K562 (cell line): ENCODE data around the gene HYAL4. TPM values are rescaled to one million over a fixed set of nuclear protein-coding genes. Genes with fewer than 3 reads are reported as not detected.

ENCODE experiments used
- ATAC-seq: fragments of 200-7000 bp; cut with Tn5 transposase; 3 replicates; pipeline ENCODE4 v1.9.1; 2020; ENCODE audit warnings: moderate library complexity
- BruUV-seq: library from RNA; stranded (reverse); fragments of 400-500 nt; replicated peaks from 2 replicates; lab custom pipeline; 2021; lab: Mats Ljungman, UMichigan
- CTCF ChIA-PET: fragments of 300-600 bp; formaldehyde crosslinking; extraction: SDS; loops from one replicate; lab custom pipeline; 2021; ENCODE audit warnings: low intra/inter-chr PET ratio; lab: Yijun Ruan, JAX
- POLR2A ChIA-PET: fragments of 300-600, 350-650 bp; sonication (Branson Sonifier 250); formaldehyde crosslinking; extraction: SDS; loops from one replicate; lab custom pipeline; 2021; ENCODE audit warnings: antibody characterized with exemption, inconsistent platforms; lab: Yijun Ruan, JAX
- DNase-seq, 4 experiments: peaks; one replicate each; pipeline versions ENCODE4 v3.0.0 to v3.0.0-alpha.2; 2011 to 2018; ENCODE audit warnings: low spot score in 3 of 4, mixed read lengths in 3 of 4; ENCODE audit errors: extremely low read depth in 1 of 4
- FAIRE-seq: peaks from 2 replicates; lab custom pipeline; 2011; peaks lifted over from hg19 to GRCh38; lab: Jason Lieb, UNC
- H2AFZ ChIP-seq: 2 replicates; pipeline ENCODE4 v1.6.0; 2011; ENCODE audit warnings: low read depth, low read length, control low read depth, inconsistent platforms
- H3K27ac ChIP-seq: fragments of 200-600 bp; 3 replicates; pipeline ENCODE4 v1.8.0; 2011; ENCODE audit warnings: low read depth, mild to moderate bottlenecking, control low read depth, inconsistent platforms, low read length, moderate library complexity, mixed read lengths; ENCODE audit errors: extremely low read depth
- H3K27me3 ChIP-seq, 2 experiments: fragments of 300-600 bp in 1 of 2; 2 replicates in 1 of 2; 3 replicates in 1 of 2; pipeline versions ENCODE4 v1.6.0 to v1.8.0; 2011; ENCODE audit warnings: inconsistent platforms in 2 of 2, low read length in 2 of 2, mild to moderate bottlenecking in 1 of 2, mixed read lengths in 1 of 2, moderate library complexity in 1 of 2; ENCODE audit not compliant: control insufficient read depth in 2 of 2, insufficient read depth in 2 of 2
- H3K36me3 ChIP-seq: fragments of 300-600 bp; 3 replicates; pipeline ENCODE4 v1.8.0; 2011; ENCODE audit warnings: mild to moderate bottlenecking, low read length, inconsistent platforms; ENCODE audit not compliant: control insufficient read depth, insufficient read depth
- H3K4me1 ChIP-seq, 2 experiments: fragments of 200-600 bp in 1 of 2; replicated peaks in 1 of 2; 2 replicates in 1 of 2; 3 replicates in 1 of 2; pipeline versions ENCODE4 v1.5.1 to v1.8.0; 2011; ENCODE audit warnings: inconsistent platforms in 2 of 2, low read length in 2 of 2, mild to moderate bottlenecking in 1 of 2, mixed read lengths in 1 of 2, moderate library complexity in 1 of 2; ENCODE audit not compliant: control insufficient read depth in 2 of 2, insufficient read depth in 2 of 2
- H3K4me2 ChIP-seq: 2 replicates; pipeline ENCODE4 v1.6.1; 2011; ENCODE audit warnings: low read length, control low read depth, inconsistent platforms, mixed read lengths; ENCODE audit not compliant: insufficient read depth
- H3K4me3 ChIP-seq: fragments of 200-600 bp; sonication (generic), shearing (Covaris generic); 2 replicates; pipeline ENCODE4 v1.5.1; 2016; ENCODE audit warnings: control low read depth, inconsistent platforms
- H3K79me2 ChIP-seq: fragments of 200-600 bp; 3 replicates; pipeline ENCODE4 v1.8.0; 2011; ENCODE audit warnings: low read length, inconsistent platforms; ENCODE audit not compliant: control insufficient read depth, insufficient read depth
- H3K9ac ChIP-seq, 2 experiments: 2 replicates each; pipeline versions ENCODE4 v1.6.0 to v1.6.1; 2011; ENCODE audit warnings: low read depth in 2 of 2, low read length in 2 of 2, control low read depth in 1 of 2, inconsistent platforms in 1 of 2, mild to moderate bottlenecking in 1 of 2, mixed read lengths in 1 of 2; ENCODE audit not compliant: insufficient read depth in 1 of 2
- H3K9me1 ChIP-seq: one replicate; pipeline ENCODE4 v1.6.0; 2011; ENCODE audit warnings: inconsistent platforms, mild to moderate bottlenecking, low read length, moderate library complexity; ENCODE audit not compliant: control insufficient read depth, insufficient read depth
- H3K9me3 ChIP-seq: replicated peaks from 2 replicates; pipeline ENCODE4 v1.5.1; 2011; ENCODE audit warnings: low read depth, low read length, inconsistent platforms; ENCODE audit not compliant: control insufficient read depth, insufficient read depth
- H4K20me1 ChIP-seq: replicated peaks from 2 replicates; pipeline ENCODE4 v1.6.1; 2011; ENCODE audit warnings: low read length, inconsistent platforms, mixed read lengths; ENCODE audit not compliant: control insufficient read depth, insufficient read depth
- ATF1 ChIP-seq, 2 experiments: fragments of 450-650 bp in 1 of 2; IDR thresholded peaks; 2 replicates each; pipeline ENCODE4 v1.6.1; 2016; ENCODE audit warnings: missing compliant biosample characterization in 1 of 2, missing genetic modification characterization in 1 of 2
- CCAR2 ChIP-seq: fragments of 200-400 bp; formaldehyde crosslinking; IDR thresholded peaks from 2 replicates; pipeline ENCODE4 v1.6.1; 2017; ENCODE audit warnings: mild to moderate bottlenecking, low read depth, low read length
- CCNT2 ChIP-seq: IDR thresholded peaks from 2 replicates; pipeline ENCODE4 v1.6.1; 2011; ENCODE audit warnings: borderline replicate concordance, low read depth, mild to moderate bottlenecking, moderate library complexity, mixed read lengths, low read length; ENCODE audit not compliant: insufficient read length; ENCODE audit errors: extremely low read depth
- E2F1 ChIP-seq: sonication (generic); formaldehyde crosslinking; IDR thresholded peaks from 2 replicates; pipeline ENCODE4 v1.8.1; 2023; ENCODE audit warnings: mild to moderate bottlenecking, missing genetic modification reagents, moderate library complexity
- FOXM1 ChIP-seq, 2 experiments: fragments of 450-650 bp in 1 of 2; sonication (generic) in 1 of 2; formaldehyde crosslinking in 1 of 2; IDR thresholded peaks; 2 replicates each; pipeline versions ENCODE4 v1.6.1 to v1.9.0; 2017 to 2022; ENCODE audit warnings: low read depth in 2 of 2, mild to moderate bottlenecking in 2 of 2, missing genetic modification reagents in 1 of 2, moderate library complexity in 1 of 2
- MTA1 ChIP-seq: fragments of 450-650 bp; IDR thresholded peaks from 2 replicates; pipeline ENCODE4 v1.6.1; 2017; ENCODE audit warnings: borderline replicate concordance
- MTA3 ChIP-seq: fragments of 450-650 bp; formaldehyde crosslinking; IDR thresholded peaks from 2 replicates; pipeline ENCODE4 v1.6.1; 2017; ENCODE audit warnings: mild to moderate bottlenecking, borderline replicate concordance
- NCOR1 ChIP-seq: fragments of 450-650 bp; IDR thresholded peaks from 2 replicates; pipeline ENCODE4 v1.6.1; 2016; ENCODE audit warnings: mild to moderate bottlenecking, moderate library complexity
- POLR2B ChIP-seq: fragments of 450-650 bp; IDR thresholded peaks from 2 replicates; pipeline ENCODE4 v1.6.1; 2018; ENCODE audit warnings: low read depth; ENCODE audit not compliant: partially characterized antibody
- PURB ChIP-seq: sonication (generic); formaldehyde crosslinking; IDR thresholded peaks from 2 replicates; pipeline ENCODE4 v1.9.0; 2021; ENCODE audit warnings: low read depth, mild to moderate bottlenecking, missing genetic modification reagents
- RBM17 ChIP-seq: fragments of 200-400 bp; formaldehyde crosslinking; IDR thresholded peaks from 2 replicates; pipeline ENCODE4 v1.6.1; 2017; ENCODE audit warnings: low read depth, mild to moderate bottlenecking, low read length, borderline replicate concordance
- SMARCC2 ChIP-seq: fragments of 450-650 bp; IDR thresholded peaks from 2 replicates; pipeline ENCODE4 v1.6.1; 2017; ENCODE audit warnings: antibody characterized with exemption, moderate library complexity, mild to moderate bottlenecking, low read depth
- SNIP1 ChIP-seq: fragments of 450-650 bp; IDR thresholded peaks from 2 replicates; pipeline ENCODE4 v1.7.1; 2017; ENCODE audit warnings: low read depth, mild to moderate bottlenecking
- TAL1 ChIP-seq: fragments of 450-650 bp; IDR thresholded peaks from 2 replicates; pipeline ENCODE4 v1.6.1; 2016; ENCODE audit warnings: mild to moderate bottlenecking
- TGIF2 ChIP-seq: sonication (generic); formaldehyde crosslinking; IDR thresholded peaks from 2 replicates; pipeline ENCODE4 v1.8.1; 2022; ENCODE audit warnings: mild to moderate bottlenecking, missing genetic modification reagents, moderate library complexity
- ZBTB17 ChIP-seq: fragments of 450-650 bp; formaldehyde crosslinking; IDR thresholded peaks from 2 replicates; pipeline ENCODE4 v1.4.0; 2020; ENCODE audit warnings: mild to moderate bottlenecking
- ZNF583 ChIP-seq: fragments of 250-450 bp; sonication (Bioruptor Pico); IDR thresholded peaks from 2 replicates; pipeline ENCODE4 v1.4.0; 2020
- WGBS: fragments of 100-300 bp; shearing (Covaris generic); methylation state at CpG from one replicate; pipeline ENCODE4 v1.1.6; 2016; ENCODE audit warnings: low coverage, mixed read lengths; ENCODE audit not compliant: insufficient coverage; ENCODE audit errors: missing lambda C conversion rate; 5-methylcytosine and 5-hydroxymethylcytosine counted together
- in situ Hi-C: fragments of 300-500 bp; cut with MboI; formaldehyde crosslinking; loops from 4 replicates; pipeline ENCODE4 v1.15.0; 2018; ENCODE audit warnings: inconsistent platforms, mixed read lengths
- intact Hi-C: fragments of 100-400 bp; cut with micrococcal nuclease; formaldehyde crosslinking; loops from 2 replicates; pipeline ENCODE4 v1.14.2; 2022
- polyA plus RNA-seq, 8 experiments: library from polyadenylated mRNA; depleted of rRNA in 4 of 8; stranded (reverse) in 5 of 8; unstranded in 3 of 8; fragments of >200 nt; fragmentation: Nextera tagmentation in 2 of 8; fragmentation: Illumina TruSeq in 1 of 8; extraction: Ambion mirVana in 2 of 8; extraction: Trizol in 1 of 8; gene quantifications; 2 replicates each; pipeline versions ENCODE4 v1.2.1 to v1.2.3, GENCODE V29; 2011 to 2014; ENCODE audit warnings: inconsistent platforms in 1 of 8, missing spikeins in 1 of 8
- total RNA-seq, 7 experiments: library from RNA; depleted of rRNA in 6 of 7; stranded (reverse); fragments of >200 nt in 6 of 7; fragmentation: Illumina TruSeq in 2 of 7; extraction: Trizol in 2 of 7; gene quantifications; 2 replicates each; pipeline versions ENCODE4 v1.2.1 to v1.2.3, GENCODE V29; 2011 to 2021; ENCODE audit warnings: low replicate concordance in 1 of 7
- TF ChIP-seq, protein P1 (sequence below), 2 experiments: IDR thresholded peaks in 1 of 2; conservative IDR thresholded peaks in 1 of 2; 2 replicates each; pipeline ENCODE4 v1.6.1; 2016; ENCODE audit warnings: low read depth in 2 of 2, mild to moderate bottlenecking in 1 of 2, missing compliant biosample characterization in 1 of 2, missing genetic modification characterization in 1 of 2, moderate library complexity in 1 of 2
- TF ChIP-seq, protein P2 (sequence below): sonication (generic); formaldehyde crosslinking; IDR thresholded peaks from 2 replicates; pipeline ENCODE4 v1.8.0; 2022; ENCODE audit warnings: mild to moderate bottlenecking, missing genetic modification reagents

HYAL4 gene
- total and polyA plus RNA-seq, 9 of the 15 experiments (the other 6 are each of a cell fraction or from before 2014, with no cell fraction given): not detected

DNA sequence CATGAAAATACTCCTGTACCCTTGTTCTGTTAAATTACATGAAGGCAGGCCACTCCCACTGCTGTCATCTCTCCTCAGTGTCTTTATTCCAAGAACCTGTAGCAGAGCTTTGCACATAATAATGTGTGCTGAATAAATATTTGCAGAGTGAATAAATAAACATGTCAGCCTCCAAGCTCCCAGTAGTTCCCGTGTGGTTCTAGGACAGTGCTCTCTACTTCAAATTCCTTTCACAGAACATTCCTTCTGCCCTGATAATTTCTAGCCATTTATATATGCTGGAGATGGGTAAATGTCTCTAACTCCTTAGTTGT, 20.3 kb upstream of the HYAL4 start:
- FAIRE-seq: no peak
- Histone ChIP-seq H3K36me3 (no peaks in the 10 kb centered on the region), H3K9me3 (no peaks in the 10 kb centered on the region), H3K4me2 (no peak overlapping the region), H3K4me3 (no peak overlapping the region), H3K4me1 (no peaks in the 10 kb centered on the region), H2AFZ (no peak overlapping the region), H4K20me1 (no peaks in the 10 kb centered on the region), H3K79me2 (no peaks in the 10 kb centered on the region), H3K27me3 (no peaks in the 10 kb centered on the region), H3K9me1 (no peaks in the 10 kb centered on the region), H3K27ac (no peak overlapping the region), H3K9ac (no peak overlapping the region)
- POLR2A ChIA-PET: interaction anchor here (0.9 kb wide), 1 partner anchor 46 kb away, joined by 4 read pairs; no protein-coding TSS in a partner anchor
- 0% methylated on average over 1 of the region's 1 CpG for WGBS
- CTCF ChIA-PET: no interaction called here
- BruUV-seq: no TSS peak
- in situ Hi-C loops: no loop called here
- DNase-seq: no peak
- intact Hi-C loops: no loop called here
- ATAC-seq: no peak
- TF ChIP-seq TGIF2 (CRISPR knock-in tag): no peak
- no peak for TF ChIP-seq CCAR2
- TF ChIP-seq POLR2B: no peak
- TF ChIP-seq E2F1: no peak
- TF ChIP-seq RBM17: no peak
- no peak for TF ChIP-seq TAL1
- TF ChIP-seq MTA1: no peak
- no peak for TF ChIP-seq SNIP1
- TF ChIP-seq PURB (CRISPR knock-in tag): no peak
- TF ChIP-seq, protein P1, sequence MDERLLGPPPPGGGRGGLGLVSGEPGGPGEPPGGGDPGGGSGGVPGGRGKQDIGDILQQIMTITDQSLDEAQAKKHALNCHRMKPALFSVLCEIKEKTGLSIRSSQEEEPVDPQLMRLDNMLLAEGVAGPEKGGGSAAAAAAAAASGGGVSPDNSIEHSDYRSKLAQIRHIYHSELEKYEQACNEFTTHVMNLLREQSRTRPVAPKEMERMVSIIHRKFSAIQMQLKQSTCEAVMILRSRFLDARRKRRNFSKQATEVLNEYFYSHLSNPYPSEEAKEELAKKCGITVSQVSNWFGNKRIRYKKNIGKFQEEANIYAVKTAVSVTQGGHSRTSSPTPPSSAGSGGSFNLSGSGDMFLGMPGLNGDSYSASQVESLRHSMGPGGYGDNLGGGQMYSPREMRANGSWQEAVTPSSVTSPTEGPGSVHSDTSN (CRISPR knock-in tag; IDR thresholded peaks at IDR 0.05; ENCODE audit: low read depth): no peak
- TF ChIP-seq, protein P1 (tag; conservative IDR thresholded peaks at IDR 0.05; ENCODE audit: low read depth): no peak
- no peak for TF ChIP-seq ZBTB17 (CRISPR knock-in tag)
- no peak for TF ChIP-seq MTA3
- no peak for TF ChIP-seq SMARCC2
- no peak for TF ChIP-seq NCOR1
- no peak for TF ChIP-seq ZNF583 (CRISPR knock-in tag)
- TF ChIP-seq CCNT2: no peak
- no peak for TF ChIP-seq ATF1 (CRISPR knock-in tag; IDR thresholded peaks at IDR 0.05)
- TF ChIP-seq ATF1 (tag; IDR thresholded peaks at IDR 0.05): no peak
- TF ChIP-seq, protein P2, sequence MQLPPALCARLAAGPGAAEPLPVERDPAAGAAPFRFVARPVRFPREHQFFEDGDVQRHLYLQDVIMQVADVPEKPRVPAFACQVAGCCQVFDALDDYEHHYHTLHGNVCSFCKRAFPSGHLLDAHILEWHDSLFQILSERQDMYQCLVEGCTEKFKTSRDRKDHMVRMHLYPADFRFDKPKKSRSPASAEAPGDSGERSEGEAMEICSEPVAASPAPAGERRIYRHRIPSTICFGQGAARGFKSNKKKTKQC (CRISPR knock-in tag): no peak
- no peak for TF ChIP-seq FOXM1 (IDR thresholded peaks at IDR 0.05; ENCODE audit: low read depth)
- no peak for TF ChIP-seq FOXM1 (CRISPR knock-in tag; IDR thresholded peaks at IDR 0.05; ENCODE audit: low read depth)
